Measurements from ENCODE around the gene PC.

- TF ChIP-seq CTCF (IDR thresholded peaks at IDR 0.05; ENCODE audit: insufficient read depth, low read depth, low read length) (no peak), EZH2 (IDR thresholded peaks at IDR 0.05; ENCODE audit: insufficient read depth, low read length) (no peak)
Measured at GRCh38 chr11:66856496-66857233, 101.5 kb downstream of the PC start, which contains the start of gene LRFN4.

Data from astrocyte (in vitro differentiated cells and primary cell).